ENCODE results near the gene TBC1D8B. TPM values are rescaled to one million over a fixed set of nuclear protein-coding genes. Genes with fewer than 3 reads are reported as not detected.

TBC1D8B gene
- total RNA-seq, 4 donors from 2014 or later: 4.4 to 9.1 (median 7.1) TPM

- TF ChIP-seq CTCF (IDR thresholded peaks at IDR 0.05; ENCODE audit: low read depth): no peak
Observed at GRCh38 chrX:106917830-106918500, 115.5 kb downstream of the TBC1D8B start.

GRCh38 chrX:106919932-106920452 lies 117.5 kb downstream of the TBC1D8B start, which contains the start of gene CLDN2:
TSS of gene CLDN2 (plus strand) at chrX:106920402. CDS start at chrX:106928229, 7,827 bp downstream.
- TF ChIP-seq CTCF (IDR thresholded peaks at IDR 0.05; ENCODE audit: low read depth): no peak

- no peak for TF ChIP-seq CTCF (IDR thresholded peaks at IDR 0.05; ENCODE audit: low read depth)
Observed at GRCh38 chrX:106921637-106922036, 119.2 kb downstream of the TBC1D8B start.

Other genes with a start within 250 kb of the TBC1D8B start
- 1 to 10 TPM; 1.1 to 3.6 (median 2.7) TPM for gene RADX, start 190.7 kb upstream of the TBC1D8B start, total RNA-seq
- 1 to 10 TPM in 1 of 4 donors, under 1 TPM in 2, not detected in 1; 0.49 to 4.6 (median 0.88) TPM for gene RNF128, start 76.0 kb upstream of the TBC1D8B start, total RNA-seq
- gene RIPPLY1, start 100.7 kb downstream of the TBC1D8B start, total RNA-seq: not detected
- gene CLDN2, start 117.7 kb downstream of the TBC1D8B start, total RNA-seq: 1 to 10 TPM in 1 of 4 donors, under 1 TPM in 1, not detected in 2; 0.57 to 1.2 TPM
- gene MORC4, start 197.5 kb downstream of the TBC1D8B start, total RNA-seq: 10 to 100 TPM; 16.3 to 18.5 (median 16.7) TPM

All from subcutaneous adipose tissue (tissue), 4 donors.